Retinal pigment epithelial cell (primary cell): ENCODE results near the gene BPIFA2.

Experiments
- DNase-seq: peaks from one replicate; pipeline ENCODE4 v3.0.0-alpha.2; 2010; ENCODE audit warnings: low read depth
- H3K4me3 ChIP-seq: 2 replicates; pipeline ENCODE4 v1.5.1; 2011; ENCODE audit warnings: mild to moderate bottlenecking, low read length, control low read depth, moderate library complexity
- TF ChIP-seq, protein P1 (sequence below): conservative IDR thresholded peaks from 2 replicates; pipeline ENCODE4 v1.5.1; 2011; ENCODE audit warnings: low read depth, low read length, control low read depth, inconsistent platforms

The BPIFA2 gene

DNA sequence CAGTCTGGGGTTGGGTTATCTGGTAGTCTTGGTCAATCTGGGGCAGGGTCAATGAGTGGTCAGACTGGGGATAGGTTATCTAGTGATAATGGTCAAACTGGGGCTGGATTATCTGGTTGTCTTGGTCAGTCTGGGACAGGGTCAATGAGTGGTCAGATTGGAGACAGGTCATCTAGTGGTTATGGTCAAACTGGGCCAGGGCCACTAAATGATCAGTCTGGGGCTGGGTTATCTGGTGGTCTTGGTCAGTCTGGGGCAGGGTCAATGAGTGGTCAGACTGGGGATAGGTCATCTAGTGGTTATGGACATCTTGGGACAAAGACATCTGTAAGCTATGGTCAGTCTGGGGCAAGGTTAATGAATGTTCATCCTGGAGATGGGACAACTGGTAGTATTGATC, 28.5 kb upstream of the BPIFA2 start:
- DNase-seq, result no peak
- H3K4me3 ChIP-seq, result no peak overlapping the region
- TF ChIP-seq, protein P1, sequence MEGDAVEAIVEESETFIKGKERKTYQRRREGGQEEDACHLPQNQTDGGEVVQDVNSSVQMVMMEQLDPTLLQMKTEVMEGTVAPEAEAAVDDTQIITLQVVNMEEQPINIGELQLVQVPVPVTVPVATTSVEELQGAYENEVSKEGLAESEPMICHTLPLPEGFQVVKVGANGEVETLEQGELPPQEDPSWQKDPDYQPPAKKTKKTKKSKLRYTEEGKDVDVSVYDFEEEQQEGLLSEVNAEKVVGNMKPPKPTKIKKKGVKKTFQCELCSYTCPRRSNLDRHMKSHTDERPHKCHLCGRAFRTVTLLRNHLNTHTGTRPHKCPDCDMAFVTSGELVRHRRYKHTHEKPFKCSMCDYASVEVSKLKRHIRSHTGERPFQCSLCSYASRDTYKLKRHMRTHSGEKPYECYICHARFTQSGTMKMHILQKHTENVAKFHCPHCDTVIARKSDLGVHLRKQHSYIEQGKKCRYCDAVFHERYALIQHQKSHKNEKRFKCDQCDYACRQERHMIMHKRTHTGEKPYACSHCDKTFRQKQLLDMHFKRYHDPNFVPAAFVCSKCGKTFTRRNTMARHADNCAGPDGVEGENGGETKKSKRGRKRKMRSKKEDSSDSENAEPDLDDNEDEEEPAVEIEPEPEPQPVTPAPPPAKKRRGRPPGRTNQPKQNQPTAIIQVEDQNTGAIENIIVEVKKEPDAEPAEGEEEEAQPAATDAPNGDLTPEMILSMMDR, result no peak

GRCh38 chr20:33145521-33145920, 22.4 kb upstream of the BPIFA2 start:
- DNase-seq, result no peak
- H3K4me3 ChIP-seq, result no peak overlapping the region
- TF ChIP-seq, protein P1, result no peak

GRCh38 chr20:33147299-33147698, 20.7 kb upstream of the BPIFA2 start:
- no peak for DNase-seq

DNA sequence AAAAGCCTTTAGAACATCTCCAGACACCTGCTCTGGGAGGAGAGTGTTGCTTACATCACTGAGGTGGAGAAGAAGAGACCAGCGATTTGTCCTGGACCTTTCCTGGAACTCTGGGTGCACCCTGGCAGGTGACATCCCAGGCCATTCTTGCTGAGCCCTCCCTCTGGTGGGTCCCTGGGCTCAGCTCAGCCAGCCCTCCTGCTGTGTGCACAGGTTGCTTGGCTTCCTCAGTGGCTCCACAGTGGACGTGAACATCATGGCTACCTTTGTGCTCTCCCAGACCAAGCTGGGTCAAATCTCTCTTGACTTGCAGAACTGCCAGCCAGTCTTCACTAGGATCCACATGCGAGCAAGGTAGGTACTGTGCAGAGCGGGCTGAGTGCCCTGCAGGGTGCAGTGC, 19.9 kb upstream of the BPIFA2 start:
- no peak for DNase-seq
- H3K4me3 ChIP-seq, result no peak overlapping the region
- TF ChIP-seq, protein P1, result no peak

More at GRCh38 chr20:33147299-33147698, 20.7 kb upstream of the BPIFA2 start:
- TF ChIP-seq, protein P1, result no peak
- H3K4me3 ChIP-seq, result no peak overlapping the region

DNA sequence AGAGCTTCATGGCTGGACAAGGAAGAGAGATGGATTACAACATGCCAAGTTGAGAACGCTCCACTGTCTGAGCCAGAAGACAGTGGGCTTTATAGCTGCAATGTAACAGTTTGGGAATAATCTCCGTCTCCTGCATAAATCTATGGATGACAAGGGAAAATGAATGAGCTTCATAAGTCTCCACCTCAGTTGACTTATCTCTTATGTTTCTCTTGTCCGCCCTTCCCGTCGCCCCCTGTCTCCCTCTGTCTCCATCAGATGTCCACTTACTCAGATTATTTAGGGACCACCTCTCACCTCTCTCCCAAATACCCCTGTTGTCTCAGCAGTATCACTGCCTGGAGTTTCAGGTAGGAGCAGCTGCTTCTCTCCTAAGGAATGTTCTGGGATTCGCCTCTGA, 13.7 kb upstream of the BPIFA2 start:
- TF ChIP-seq, protein P1, result no peak

GRCh38 chr20:33158637-33159385, 9.1 kb upstream of the BPIFA2 start:
- H3K4me3 ChIP-seq, result no peak overlapping the region
- TF ChIP-seq, protein P1, result no peak
- DNase-seq, result no peak

More for the DNA sequence above, 13.7 kb upstream of the BPIFA2 start:
- no peak for DNase-seq
- no peak overlapping the region for H3K4me3 ChIP-seq

- DNase-seq, result no peak
- TF ChIP-seq, protein P1, result no peak
- no peak overlapping the region for H3K4me3 ChIP-seq
These were observed 8.2 kb upstream of the BPIFA2 start for GRCh38 chr20:33159713-33160112.
